ENCODE data around the gene DLGAP4. TPM values are rescaled to one million over a fixed set of nuclear protein-coding genes. Genes with fewer than 3 reads are reported as not detected.

The DLGAP4 gene
- total and polyA plus RNA-seq, 10 of the 15 experiments (the other 5 are each of a cell fraction or from before 2014, with no cell fraction given): 0.42 to 43.3 (median 19.0) TPM

- FAIRE-seq (no peak), ATAC-seq (no peak), DNase-seq (ENCODE audit: low read depth, low spot score) (no peak)
- no peaks in the 10 kb centered on the region for H3K79me2 ChIP-seq (ENCODE audit: control insufficient read depth, insufficient read depth, low read length)
- CTCF ChIA-PET: interaction anchor here (0.7 to 1.1 kb wide), 2 partner anchors 40 to 80 kb away, joined by 3 read pairs; no protein-coding TSS in a partner anchor
- BruUV-seq (replicated peaks): no TSS peak
- 35% methylated on average over 11 of the region's 11 CpGs for WGBS (ENCODE audit: insufficient coverage, insufficient replicate concordance, low lambda C conversion rate, missing lambda C conversion rate)
- no peak overlapping the region for H2AFZ ChIP-seq (ENCODE audit: control insufficient read depth, low read depth, low read length)
- H3K9me3 ChIP-seq (replicated peaks; ENCODE audit: control insufficient read depth, insufficient read depth, low read length): no peaks in the 10 kb centered on the region
- no peaks in the 10 kb centered on the region for H3K4me1 ChIP-seq (ENCODE audit: control insufficient read depth, insufficient read depth, low read length)
- POLR2A ChIA-PET: interaction anchor here (0.6 kb wide), 1 partner anchor 253 kb away, joined by 4 read pairs; no protein-coding TSS in a partner anchor
- in situ Hi-C loops (cut with MboI) (no loop called here), intact Hi-C loops (cut with micrococcal nuclease; ENCODE audit: unreplicated experiment) (no loop called here)
- no peak overlapping the region for H3K4me2 ChIP-seq (ENCODE audit: control insufficient read depth, insufficient read depth)
- no peak overlapping the region for H3K9ac ChIP-seq (ENCODE audit: control insufficient read depth, insufficient read depth, low read length)
- H3K36me3 ChIP-seq (ENCODE audit: control insufficient read depth in 2 of 2, insufficient read depth in 2 of 2, low read length in 1 of 2): no peaks in the 10 kb centered on the region
- no peak overlapping the region for H3K27ac ChIP-seq (ENCODE audit: control insufficient read depth, insufficient read depth)
- no peak overlapping the region for H3K4me3 ChIP-seq
- no peaks in the 10 kb centered on the region for H4K20me1 ChIP-seq (ENCODE audit: control insufficient read depth, insufficient read depth)
- TF ChIP-seq BRCA1 (IDR thresholded peaks at IDR 0.05; ENCODE audit: low read depth, low read length): no peak
- TF ChIP-seq SMC3 (IDR thresholded peaks at IDR 0.05; ENCODE audit: borderline replicate concordance, low read length): no peak
- no peak for TF ChIP-seq RAD51 (IDR thresholded peaks at IDR 0.05)
- no peak for TF ChIP-seq ZNF274 (IDR thresholded peaks at IDR 0.05; ENCODE audit: insufficient read depth, insufficient read length)
- TF ChIP-seq LARP7 (IDR thresholded peaks at IDR 0.05): no peak
- TF ChIP-seq CBFB (IDR thresholded peaks at IDR 0.05; ENCODE audit: low read depth): no peak
- no peak for TF ChIP-seq NBN (IDR thresholded peaks at IDR 0.05)
- no peak for TF ChIP-seq ZBTB40 (IDR thresholded peaks at IDR 0.05; ENCODE audit: borderline replicate concordance)
- TF ChIP-seq ZZZ3 (IDR thresholded peaks at IDR 0.05; ENCODE audit: control insufficient read depth, insufficient read length, low read depth): no peak
- RAD21 ChIA-PET (ENCODE audit: unreplicated experiment): no interaction called here
- H3K27me3 ChIP-seq (replicated peaks in 1 of 2; ENCODE audit: control insufficient read depth in 2 of 2, insufficient read depth in 2 of 2, low read length in 1 of 2): peaks cover 2 to 6% of the 10 kb centered on the region in 2 experiments; a peak in 3 of 4 replicates
- SMC1A ChIA-PET (ENCODE audit: uncharacterized antibody, unreplicated experiment): no interaction called here
Measured at GRCh38 chr20:36359668-36360406, 53.7 kb downstream of the DLGAP4 start.

Data from GM12878 (cell line).